IPS-20b (cell line): ENCODE data around the gene ITGB7.
"Not testable (repeated sequence)": the region's sequence is repeated elsewhere in the genome, so short reads cannot be mapped to it uniquely, and the experiment has no call there.

Experiments
- H3K27ac ChIP-seq: one replicate; pipeline ENCODE4 v1.5.1; 2013; ENCODE audit warnings: low read length
- H3K27me3 ChIP-seq: 2 replicates; pipeline ENCODE4 v1.6.1; 2013; ENCODE audit warnings: mild to moderate bottlenecking, low read length, inconsistent platforms; ENCODE audit not compliant: insufficient read depth
- H3K36me3 ChIP-seq: 2 replicates; pipeline ENCODE4 v1.6.1; 2013; ENCODE audit warnings: low read depth, mild to moderate bottlenecking, inconsistent platforms, low read length, moderate library complexity; ENCODE audit not compliant: insufficient read depth
- H3K4me1 ChIP-seq: 2 replicates; pipeline ENCODE4 v1.6.1; 2013; ENCODE audit warnings: mild to moderate bottlenecking, control low read depth, inconsistent platforms, low read length, moderate library complexity; ENCODE audit not compliant: insufficient read depth
- H3K4me3 ChIP-seq: 2 replicates; pipeline ENCODE4 v1.5.1; 2013; ENCODE audit warnings: mild to moderate bottlenecking, low read length, inconsistent platforms
- H3K9ac ChIP-seq: 2 replicates; pipeline ENCODE4 v1.6.1; 2013; ENCODE audit warnings: low read depth, mild to moderate bottlenecking, inconsistent platforms, low read length, moderate library complexity
- H3K9me3 ChIP-seq: 2 replicates; pipeline ENCODE4 v1.6.1; 2013; ENCODE audit warnings: mild to moderate bottlenecking, low read depth, low read length, inconsistent platforms; ENCODE audit not compliant: insufficient read depth

The ITGB7 gene

GRCh38 chr12:53180220-53180930 lies 26.7 kb downstream of the ITGB7 start, which contains the start of the genes CSAD and ZNF740:
CSAD (minus strand) TSS chr12:53180925; CDS start chr12:53173470, 7,455 bp downstream.
ZNF740 (plus strand) TSS chr12:53180722; CDS start chr12:53181984, 1,262 bp downstream.
- H3K9me3 ChIP-seq: no peaks in the 10 kb centered on the region
- H3K36me3 ChIP-seq: peaks cover 35% of the 10 kb centered on the region
- peak within 1 kb of the TSS; percentile 89 for H3K9ac ChIP-seq
- H3K4me1 ChIP-seq: peaks cover 17% of the 10 kb centered on the region
- peaks cover 43% of the 10 kb centered on the region for H3K27me3 ChIP-seq
- H3K27ac ChIP-seq: peak within 1 kb of the TSS; percentile 34
- H3K4me3 ChIP-seq: peak within 1 kb of the TSS; percentile 74

- Histone ChIP-seq H3K9me3 (no peaks in the 10 kb centered on the region), H3K27ac (peak overlapping the region; percentile 34), H3K9ac (peak overlapping the region; percentile 89), H3K4me1 (peaks cover 19% of the 10 kb centered on the region), H3K4me3 (peak overlapping the region; percentile 74), H3K27me3 (peaks cover 48% of the 10 kb centered on the region), H3K36me3 (peaks cover 29% of the 10 kb centered on the region)
Measured at GRCh38 chr12:53179687-53180219, 27.3 kb downstream of the ITGB7 start.

- H3K36me3 ChIP-seq: peaks cover 22% of the 10 kb centered on the region
- peaks cover 58% of the 10 kb centered on the region for H3K27me3 ChIP-seq
- not testable (repeated sequence) for H3K9ac ChIP-seq, H3K9me3 ChIP-seq, H3K4me3 ChIP-seq, H3K27ac ChIP-seq
- H3K4me1 ChIP-seq: peaks cover 19% of the 10 kb centered on the region
Measured at GRCh38 chr12:53178803-53179202, 28.2 kb downstream of the ITGB7 start.

GRCh38 chr12:53177447-53177846 lies 29.6 kb downstream of the ITGB7 start:
- Histone ChIP-seq H3K4me1 (peaks cover 19% of the 10 kb centered on the region), H3K27me3 (peaks cover 71% of the 10 kb centered on the region)
- H3K9ac ChIP-seq, H3K9me3 ChIP-seq, H3K36me3 ChIP-seq, H3K27ac ChIP-seq, H3K4me3 ChIP-seq: not testable (repeated sequence)

- Histone ChIP-seq H3K27me3 (peaks cover 78% of the 10 kb centered on the region), H3K27ac (no peak overlapping the region), H3K4me3 (no peak overlapping the region), H3K36me3 (peaks cover 2% of the 10 kb centered on the region; the same call in 1 of the 2 replicates), H3K9ac (no peak overlapping the region), H3K4me1 (peaks cover 16% of the 10 kb centered on the region; the same call in 1 of the 2 replicates), H3K9me3 (no peaks in the 10 kb centered on the region)
Measured at GRCh38 chr12:53176750-53177149, 30.3 kb downstream of the ITGB7 start.

GRCh38 chr12:53174881-53175491 lies 32.1 kb downstream of the ITGB7 start:
- Histone ChIP-seq H3K9ac (no peak overlapping the region), H3K4me3 (no peak overlapping the region), H3K27ac (no peak overlapping the region), H3K9me3 (no peaks in the 10 kb centered on the region), H3K27me3 (peaks cover 96% of the 10 kb centered on the region), H3K36me3 (no peaks in the 10 kb centered on the region), H3K4me1 (peaks cover 12% of the 10 kb centered on the region; the same call in 1 of the 2 replicates)

GRCh38 chr12:53173085-53173715 lies 33.9 kb downstream of the ITGB7 start:
- Histone ChIP-seq H3K4me3 (no peak overlapping the region), H3K9ac (no peak overlapping the region), H3K4me1 (peaks cover 7% of the 10 kb centered on the region; the same call in 1 of the 2 replicates), H3K9me3 (no peaks in the 10 kb centered on the region), H3K36me3 (no peaks in the 10 kb centered on the region), H3K27ac (no peak overlapping the region), H3K27me3 (peaks cover 85% of the 10 kb centered on the region)

- Histone ChIP-seq H3K4me1 (peaks cover 7% of the 10 kb centered on the region; the same call in 1 of the 2 replicates), H3K9me3 (no peaks in the 10 kb centered on the region), H3K9ac (no peak overlapping the region), H3K27ac (no peak overlapping the region), H3K4me3 (no peak overlapping the region), H3K27me3 (peaks cover 76% of the 10 kb centered on the region), H3K36me3 (no peaks in the 10 kb centered on the region)
Measured at GRCh38 chr12:53172352-53172751, 34.7 kb downstream of the ITGB7 start.

- Histone ChIP-seq H3K27me3 (peaks cover 71% of the 10 kb centered on the region), H3K27ac (no peak overlapping the region), H3K9ac (no peak overlapping the region), H3K4me1 (peaks cover 7% of the 10 kb centered on the region; the same call in 1 of the 2 replicates), H3K9me3 (no peaks in the 10 kb centered on the region), H3K4me3 (no peak overlapping the region), H3K36me3 (no peaks in the 10 kb centered on the region)
Measured at GRCh38 chr12:53171725-53172329, 35.2 kb downstream of the ITGB7 start.

- Histone ChIP-seq H3K9me3 (no peaks in the 10 kb centered on the region), H3K36me3 (no peaks in the 10 kb centered on the region), H3K27ac (no peak overlapping the region), H3K9ac (no peak overlapping the region), H3K4me1 (peaks cover 7% of the 10 kb centered on the region; the same call in 1 of the 2 replicates), H3K4me3 (no peak overlapping the region), H3K27me3 (peaks cover 64% of the 10 kb centered on the region)
Measured at GRCh38 chr12:53170876-53171724, 36.0 kb downstream of the ITGB7 start.
